Measurements from ENCODE around the gene NECTIN1.

GRCh38 chr11:119684361-119685110 is 44.5 kb downstream of the NECTIN1 start:
- no peak for TF ChIP-seq POLR2A (IDR thresholded peaks at IDR 0.05)
- no peak for TF ChIP-seq POLR2AphosphoS5 (IDR thresholded peaks at IDR 0.05)
- TF ChIP-seq CTCF (IDR thresholded peaks at IDR 0.05) = no peak
- no peak for TF ChIP-seq EP300 (IDR thresholded peaks at IDR 0.05)
